Fibroblast of lung (primary cell): ENCODE results near the gene TPM4.

Source experiments
- EZH2 ChIP-seq: IDR thresholded peaks from 2 replicates; pipeline ENCODE4 v1.5.1; 2012; ENCODE audit warnings: low read length, control low read depth, mild to moderate bottlenecking; ENCODE audit errors: missing control alignments
- TF ChIP-seq, protein P1 (sequence below), 2 donors: IDR thresholded peaks in 1 of 2; conservative IDR thresholded peaks in 1 of 2; 1 replicate in 1 of 2; 2 replicates in 1 of 2; pipeline ENCODE4 v1.5.1; 2011 to 2012; ENCODE audit warnings: low read length in 2 of 2, control low read depth in 1 of 2, inconsistent platforms in 1 of 2, low read depth in 1 of 2, mild to moderate bottlenecking in 1 of 2

DNA sequence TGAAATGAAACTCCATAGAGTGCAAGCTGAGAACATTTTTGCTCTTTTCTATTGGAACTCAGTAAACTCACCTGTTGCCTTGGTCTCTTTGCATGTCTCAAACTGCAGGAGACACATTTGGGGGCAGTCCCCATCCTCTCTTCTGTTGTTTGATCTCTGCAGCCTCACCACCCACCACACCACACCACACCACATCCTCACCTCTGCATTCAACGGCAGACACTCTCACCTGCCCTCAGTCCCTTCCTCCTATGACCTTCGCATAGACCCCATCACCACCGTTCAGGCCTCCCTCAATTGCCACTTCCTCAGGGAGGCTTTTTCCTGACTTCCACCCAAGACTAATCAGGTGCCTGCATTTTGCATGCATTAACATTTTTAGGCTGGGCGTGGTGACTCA lies 14.4 kb upstream of the TPM4 start:
- TF ChIP-seq EZH2 = no peak
- TF ChIP-seq, protein P1, sequence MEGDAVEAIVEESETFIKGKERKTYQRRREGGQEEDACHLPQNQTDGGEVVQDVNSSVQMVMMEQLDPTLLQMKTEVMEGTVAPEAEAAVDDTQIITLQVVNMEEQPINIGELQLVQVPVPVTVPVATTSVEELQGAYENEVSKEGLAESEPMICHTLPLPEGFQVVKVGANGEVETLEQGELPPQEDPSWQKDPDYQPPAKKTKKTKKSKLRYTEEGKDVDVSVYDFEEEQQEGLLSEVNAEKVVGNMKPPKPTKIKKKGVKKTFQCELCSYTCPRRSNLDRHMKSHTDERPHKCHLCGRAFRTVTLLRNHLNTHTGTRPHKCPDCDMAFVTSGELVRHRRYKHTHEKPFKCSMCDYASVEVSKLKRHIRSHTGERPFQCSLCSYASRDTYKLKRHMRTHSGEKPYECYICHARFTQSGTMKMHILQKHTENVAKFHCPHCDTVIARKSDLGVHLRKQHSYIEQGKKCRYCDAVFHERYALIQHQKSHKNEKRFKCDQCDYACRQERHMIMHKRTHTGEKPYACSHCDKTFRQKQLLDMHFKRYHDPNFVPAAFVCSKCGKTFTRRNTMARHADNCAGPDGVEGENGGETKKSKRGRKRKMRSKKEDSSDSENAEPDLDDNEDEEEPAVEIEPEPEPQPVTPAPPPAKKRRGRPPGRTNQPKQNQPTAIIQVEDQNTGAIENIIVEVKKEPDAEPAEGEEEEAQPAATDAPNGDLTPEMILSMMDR (conservative IDR thresholded peaks at IDR 0.05 in 1 of 2, IDR thresholded peaks at IDR 0.05 in 1 of 2; ENCODE audit: low read depth in 1 of 2, low read length in 2 of 2) = no peak
